Measurements from ENCODE around the gene ADAMTSL2.

GRCh38 chr9:133584167-133584558, 49.7 kb downstream of the ADAMTSL2 start:
- TF ChIP-seq CTCF (IDR thresholded peaks at IDR 0.05; ENCODE audit: insufficient read depth, low read length, poor library complexity, severe bottlenecking) (no peak), EZH2phosphoT487 (conservative IDR thresholded peaks at IDR 0.05; ENCODE audit: low read length) (no peak)
